Endothelial cell of umbilical vein (primary cell): ENCODE results near the gene LARGE1. TPM values are rescaled to one million over a fixed set of nuclear protein-coding genes. Genes with fewer than 3 reads are reported as not detected.

Experiments used
- BruUV-seq: library from RNA; stranded (reverse); fragments of 400-500 nt; replicated peaks from 2 replicates; lab custom pipeline; 2021; lab: Mats Ljungman, UMichigan
- CTCF ChIA-PET: fragments of 300-600, 350-600 bp; sonication (Branson Sonifier 250); formaldehyde crosslinking; loops from one replicate; lab custom pipeline; 2021; ENCODE audit warnings: antibody characterized with exemption, inconsistent platforms; lab: Charles Lee
- POLR2A ChIA-PET: fragments of 300-600, 350-600 bp; sonication (Branson Sonifier 250); formaldehyde crosslinking; loops from one replicate; lab custom pipeline; 2021; ENCODE audit warnings: antibody characterized with exemption, inconsistent platforms; lab: Charles Lee
- DNase-seq: peaks from one replicate; pipeline ENCODE4 v3.0.0-alpha.2; 2011; ENCODE audit warnings: low read depth, low spot score
- FAIRE-seq: peaks from 2 replicates; lab custom pipeline; 2011; peaks lifted over from hg19 to GRCh38; lab: Jason Lieb, UNC
- H2AFZ ChIP-seq: 2 replicates; pipeline ENCODE4 v1.6.0; 2012; ENCODE audit warnings: low read depth, low read length, control low read depth, inconsistent platforms
- H3K27ac ChIP-seq: 2 replicates; pipeline ENCODE4 v1.5.1; 2011; ENCODE audit warnings: low read depth, mild to moderate bottlenecking, control low read depth, low read length, moderate library complexity; ENCODE audit not compliant: insufficient read depth
- H3K27me3 ChIP-seq, 2 experiments: 2 replicates each; pipeline versions ENCODE4 v1.6.0 to v1.6.1; 2011; ENCODE audit warnings: low read length in 2 of 2, mixed read lengths in 1 of 2; ENCODE audit not compliant: control insufficient read depth in 2 of 2, insufficient read depth in 2 of 2
- H3K36me3 ChIP-seq, 2 experiments: 2 replicates in 1 of 2; 3 replicates in 1 of 2; pipeline ENCODE4 v1.5.1; 2011; ENCODE audit warnings: low read length in 2 of 2, mild to moderate bottlenecking in 1 of 2, moderate library complexity in 1 of 2; ENCODE audit not compliant: control insufficient read depth in 2 of 2, insufficient read depth in 2 of 2; ENCODE audit errors: extremely low read depth in 1 of 2
- H3K4me1 ChIP-seq: 3 replicates; pipeline ENCODE4 v1.5.1; 2011; ENCODE audit warnings: mild to moderate bottlenecking, low read length; ENCODE audit not compliant: control insufficient read depth, insufficient read depth; ENCODE audit errors: extremely low read depth
- H3K4me2 ChIP-seq: 2 replicates; pipeline ENCODE4 v1.6.1; 2011; ENCODE audit warnings: low read length, control low read depth, mixed read lengths; ENCODE audit not compliant: insufficient read depth
- H3K4me3 ChIP-seq, 3 experiments: fragments of 200-600 bp in 1 of 3; sonication (generic), shearing (Covaris generic) in 1 of 3; replicated peaks in 1 of 3; 2 replicates each; pipeline ENCODE4 v1.5.1; 2011 to 2016; ENCODE audit warnings: control low read depth in 3 of 3, low read length in 3 of 3, mild to moderate bottlenecking in 2 of 3, inconsistent platforms in 1 of 3, low read depth in 1 of 3, moderate library complexity in 1 of 3; ENCODE audit not compliant: insufficient read depth in 1 of 3
- H3K79me2 ChIP-seq: 2 replicates; pipeline ENCODE4 v1.6.0; 2012; ENCODE audit warnings: low read length, inconsistent platforms; ENCODE audit not compliant: control insufficient read depth, insufficient read depth
- H3K9ac ChIP-seq: replicated peaks from 2 replicates; pipeline ENCODE3; 2011; ENCODE audit warnings: low read length, control low read depth; ENCODE audit not compliant: insufficient read depth; ENCODE audit errors: extremely low read depth
- H3K9me1 ChIP-seq: replicated peaks from 3 replicates; pipeline ENCODE4 v1.6.0; 2011; ENCODE audit warnings: mild to moderate bottlenecking, low read length; ENCODE audit not compliant: control insufficient read depth, insufficient read depth; ENCODE audit errors: extremely low read depth
- H3K9me3 ChIP-seq: replicated peaks from 2 replicates; pipeline ENCODE4 v1.5.1; 2012; ENCODE audit warnings: low read length, inconsistent platforms; ENCODE audit not compliant: control insufficient read depth, insufficient read depth
- H4K20me1 ChIP-seq: replicated peaks from 2 replicates; pipeline ENCODE3; 2011; ENCODE audit warnings: mild to moderate bottlenecking, low read length; ENCODE audit not compliant: control insufficient read depth, insufficient read depth; ENCODE audit errors: extremely low read depth
- CTCF ChIP-seq, 2 donors: IDR thresholded peaks; 1 replicate in 1 of 2; 2 replicates in 1 of 2; pipeline ENCODE4 v1.5.1; 2011; ENCODE audit warnings: low read length in 2 of 2, mild to moderate bottlenecking in 2 of 2, moderate library complexity in 2 of 2, control low read depth in 1 of 2, inconsistent platforms in 1 of 2, low read depth in 1 of 2; ENCODE audit not compliant: insufficient read depth in 1 of 2; ENCODE audit errors: extremely low read depth in 1 of 2
- EZH2 ChIP-seq: IDR thresholded peaks from 2 replicates; pipeline ENCODE4 v1.6.1; 2012; ENCODE audit warnings: borderline replicate concordance, low read depth, mild to moderate bottlenecking, moderate library complexity, low read length, inconsistent platforms; ENCODE audit not compliant: severe bottlenecking
- FOS ChIP-seq: IDR thresholded peaks from 2 replicates; pipeline ENCODE4 v1.6.1; 2011; ENCODE audit warnings: mild to moderate bottlenecking, low read length, moderate library complexity, borderline replicate concordance; ENCODE audit not compliant: insufficient read depth
- GATA2 ChIP-seq: IDR thresholded peaks from 2 replicates; pipeline ENCODE4 v1.7.0; 2011; ENCODE audit warnings: low read depth, mild to moderate bottlenecking, moderate library complexity, mixed read lengths, low read length; ENCODE audit not compliant: insufficient read length, insufficient read depth
- JUN ChIP-seq: IDR thresholded peaks from 2 replicates; pipeline ENCODE4 v1.6.1; 2011; ENCODE audit warnings: borderline replicate concordance, low read depth; ENCODE audit not compliant: insufficient read length, insufficient read depth
- MAX ChIP-seq: IDR thresholded peaks from 2 replicates; pipeline ENCODE4 v1.6.1; 2011; ENCODE audit not compliant: insufficient read depth, insufficient read length
- MYC ChIP-seq: IDR thresholded peaks from one replicate; pipeline ENCODE4 v1.6.1; 2011; ENCODE audit warnings: mild to moderate bottlenecking, low read depth, low read length
- POLR2A ChIP-seq: IDR thresholded peaks from 2 replicates; pipeline ENCODE4 v1.6.1; 2012; ENCODE audit warnings: low read depth, mild to moderate bottlenecking, control low read depth, low read length
- POLR2AphosphoS5 ChIP-seq: IDR thresholded peaks from 2 replicates; pipeline ENCODE4 v1.6.1; 2012; ENCODE audit warnings: low read depth, mild to moderate bottlenecking, control low read depth, low read length, moderate library complexity; ENCODE audit not compliant: insufficient read depth
- dilution Hi-C: fragments of 300-500 bp; cut with MboI; formaldehyde crosslinking; loops from one replicate; pipeline ENCODE4 v1.15.0; 2019; ENCODE audit warnings: low sequenced_read_pairs; ENCODE audit not compliant: extremely low pct_ligation_motif_present
- intact Hi-C: fragments of 100-400 bp; cut with micrococcal nuclease; formaldehyde crosslinking; loops from one replicate; pipeline ENCODE4 v1.10.0; 2022
- polyA plus RNA-seq, 4 experiments: library from polyadenylated mRNA; depleted of rRNA in 3 of 4; stranded (reverse) in 3 of 4; unstranded in 1 of 4; fragments of >200 nt; gene quantifications; 2 replicates each; pipeline versions ENCODE4 v1.2.1 to v1.2.3, GENCODE V29; 2011 to 2012; ENCODE audit warnings: missing spikeins in 1 of 4
- total RNA-seq: library from RNA; stranded (reverse); gene quantifications from 2 replicates; pipeline ENCODE4 v1.2.3, GENCODE V29; 2021

LARGE1 gene
- total and polyA plus RNA-seq, 2 donors (not counting 3 experiments of a cell fraction or from before 2014, with no cell fraction given) = 0.95 to 4.4 TPM

- Histone ChIP-seq H3K36me3 (no peaks in the 10 kb centered on the region), H3K4me3 (no peak overlapping the region), H3K9me3 (peaks cover 3% of the 10 kb centered on the region), H3K4me2 (no peak overlapping the region), H3K4me1 (no peaks in the 10 kb centered on the region), H4K20me1 (no peaks in the 10 kb centered on the region), H3K27me3 (no peaks in the 10 kb centered on the region), H3K79me2 (no peaks in the 10 kb centered on the region), H3K9me1 (no peaks in the 10 kb centered on the region), H3K27ac (no peak overlapping the region), H2AFZ (no peak overlapping the region), H3K9ac (no peak overlapping the region)
- BruUV-seq = no TSS peak
- dilution Hi-C loops = no loop called here
- ChIA-PET CTCF (no interaction called here), POLR2A (no interaction called here)
- no peak for DNase-seq
- FAIRE-seq = no peak
- TF ChIP-seq EZH2 = no peak
- TF ChIP-seq JUN = no peak
- TF ChIP-seq CTCF (IDR thresholded peaks at IDR 0.05; ENCODE audit: extremely low read depth in 1 of 2, insufficient read depth in 1 of 2, low read depth in 1 of 2, low read length in 2 of 2) = no peak
- TF ChIP-seq FOS = no peak
- TF ChIP-seq MYC = no peak
- no peak for TF ChIP-seq POLR2AphosphoS5
- TF ChIP-seq MAX = no peak
- no peak for TF ChIP-seq GATA2
- TF ChIP-seq POLR2A = no peak
- intact Hi-C loops = no loop called here
Measured at GRCh38 chr22:33861216-33861875, 58.9 kb downstream of the LARGE1 start.
